ENCODE results near the gene ANKS1B.

The ANKS1B gene

DNA sequence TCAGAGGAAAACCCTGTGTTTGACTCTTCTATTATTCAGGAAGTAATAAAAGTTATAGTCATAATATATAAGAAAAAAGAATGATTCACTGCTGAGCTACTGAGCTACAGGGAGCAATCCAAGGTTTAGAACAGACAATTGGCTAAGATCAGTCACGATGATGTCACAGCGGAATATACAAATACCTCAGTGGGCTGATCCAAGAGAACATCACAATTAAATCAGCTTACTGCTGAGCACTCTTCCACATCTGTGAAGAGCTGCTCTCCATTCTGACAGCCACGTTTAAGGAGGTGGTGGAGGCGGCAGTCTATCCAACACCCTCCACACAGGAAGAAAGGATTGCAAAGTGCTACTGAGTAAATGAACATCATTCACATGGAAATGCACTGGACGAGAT lies 1068.6 kb downstream of the ANKS1B start:
- Mint-ChIP-seq H3K27ac (no peak overlapping the region), H3K4me3 (no peak overlapping the region), H3K27me3 (no peaks in the 10 kb centered on the region), H3K36me3 (no peaks in the 10 kb centered on the region), H3K4me1 (no peaks in the 10 kb centered on the region), H3K9me3 (no peaks in the 10 kb centered on the region)
- CTCF ChIA-PET: interaction anchor here (0.6 kb wide), 1 partner anchor 1372 kb away, joined by 3 read pairs; no protein-coding TSS in a partner anchor
- no peak for DNase-seq

- H3K9me3 Mint-ChIP-seq: no peaks in the 10 kb centered on the region
- DNase-seq: no peak
- no peaks in the 10 kb centered on the region for H3K36me3 Mint-ChIP-seq
- H3K4me3 Mint-ChIP-seq: no peak overlapping the region
- H3K27ac Mint-ChIP-seq: no peak overlapping the region
- CTCF ChIA-PET: no interaction called here
- no peaks in the 10 kb centered on the region for H3K4me1 Mint-ChIP-seq
- no peaks in the 10 kb centered on the region for H3K27me3 Mint-ChIP-seq
Observed at GRCh38 chr12:98912401-98912974, 1072.2 kb downstream of the ANKS1B start.

DNA sequence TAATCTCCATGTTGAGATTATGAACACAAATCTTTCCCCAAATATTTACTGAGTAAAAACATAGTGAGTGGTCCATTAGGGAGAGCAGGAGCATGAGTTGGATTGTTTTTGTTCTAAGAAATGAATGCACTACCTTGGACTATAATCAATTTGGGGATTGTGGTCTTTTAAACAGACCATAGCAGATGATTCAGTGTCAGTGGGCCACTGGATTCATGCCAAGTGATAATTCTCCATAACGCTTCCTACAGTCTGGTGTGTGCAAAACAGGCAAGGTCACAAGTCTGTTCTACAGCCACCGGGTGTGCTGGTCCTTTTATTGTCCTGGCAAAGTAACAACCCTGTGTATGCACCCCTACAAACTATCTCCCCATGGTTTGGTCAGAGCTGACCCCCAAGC lies 1073.3 kb downstream of the ANKS1B start:
- CTCF ChIA-PET: no interaction called here
- Mint-ChIP-seq H3K27ac (no peak overlapping the region), H3K36me3 (no peaks in the 10 kb centered on the region), H3K4me3 (no peak overlapping the region), H3K27me3 (no peaks in the 10 kb centered on the region), H3K9me3 (no peaks in the 10 kb centered on the region), H3K4me1 (no peaks in the 10 kb centered on the region)
- DNase-seq: no peak

GRCh38 chr12:98909746-98910145 lies 1075.0 kb downstream of the ANKS1B start:
- H3K4me3 Mint-ChIP-seq: no peak overlapping the region
- H3K4me1 Mint-ChIP-seq: no peaks in the 10 kb centered on the region
- no peak overlapping the region for H3K27ac Mint-ChIP-seq
- H3K9me3 Mint-ChIP-seq: no peaks in the 10 kb centered on the region
- no peaks in the 10 kb centered on the region for H3K36me3 Mint-ChIP-seq
- DNase-seq: no peak
- CTCF ChIA-PET: no interaction called here
- no peaks in the 10 kb centered on the region for H3K27me3 Mint-ChIP-seq

DNA sequence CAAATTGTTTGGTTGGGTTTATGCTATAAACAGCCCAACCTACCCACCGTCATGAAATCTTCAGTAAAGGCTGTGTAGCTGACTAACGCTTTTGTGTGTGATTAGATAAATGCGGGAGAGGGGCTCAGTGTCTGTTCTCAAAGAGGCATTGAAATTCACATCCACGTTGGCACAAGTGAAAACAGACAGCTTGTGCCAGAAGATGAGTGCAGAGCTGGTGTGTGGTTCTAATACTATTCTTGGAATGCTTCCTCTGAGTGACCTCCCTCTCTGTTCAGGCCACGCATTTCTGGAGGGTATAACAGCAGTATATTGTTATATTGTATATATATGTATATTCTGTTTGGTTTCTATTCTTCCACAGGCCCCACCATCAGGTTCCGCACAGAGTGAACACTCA lies 1075.9 kb downstream of the ANKS1B start:
- Mint-ChIP-seq H3K4me1 (no peaks in the 10 kb centered on the region), H3K27me3 (no peaks in the 10 kb centered on the region), H3K9me3 (no peaks in the 10 kb centered on the region), H3K4me3 (no peak overlapping the region), H3K36me3 (no peaks in the 10 kb centered on the region), H3K27ac (no peak overlapping the region)
- CTCF ChIA-PET: no interaction called here
- DNase-seq: no peak

DNA sequence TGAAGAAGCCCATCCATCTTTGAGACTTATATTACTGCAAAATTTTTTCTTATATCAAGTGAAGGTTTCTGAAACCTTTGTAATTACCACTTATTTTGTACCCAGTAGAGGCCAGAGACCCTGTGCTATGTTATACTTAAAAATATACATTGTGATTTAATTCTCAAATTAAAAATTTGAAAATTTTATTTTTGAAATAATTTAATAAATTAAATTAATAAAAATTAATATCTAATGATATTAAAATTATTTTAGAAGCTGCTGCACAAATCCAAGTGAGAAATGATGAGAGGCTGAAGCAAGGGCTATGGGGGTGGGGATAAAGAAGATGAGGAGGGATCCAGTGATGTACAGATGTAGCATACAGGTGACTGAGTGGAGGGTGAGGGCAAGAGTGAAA lies 1080.9 kb downstream of the ANKS1B start:
- Mint-ChIP-seq H3K4me3 (no peak overlapping the region), H3K4me1 (no peaks in the 10 kb centered on the region), H3K27me3 (no peaks in the 10 kb centered on the region), H3K27ac (no peak overlapping the region), H3K36me3 (no peaks in the 10 kb centered on the region), H3K9me3 (no peaks in the 10 kb centered on the region)
- no peak for DNase-seq
- CTCF ChIA-PET: no interaction called here

DNA sequence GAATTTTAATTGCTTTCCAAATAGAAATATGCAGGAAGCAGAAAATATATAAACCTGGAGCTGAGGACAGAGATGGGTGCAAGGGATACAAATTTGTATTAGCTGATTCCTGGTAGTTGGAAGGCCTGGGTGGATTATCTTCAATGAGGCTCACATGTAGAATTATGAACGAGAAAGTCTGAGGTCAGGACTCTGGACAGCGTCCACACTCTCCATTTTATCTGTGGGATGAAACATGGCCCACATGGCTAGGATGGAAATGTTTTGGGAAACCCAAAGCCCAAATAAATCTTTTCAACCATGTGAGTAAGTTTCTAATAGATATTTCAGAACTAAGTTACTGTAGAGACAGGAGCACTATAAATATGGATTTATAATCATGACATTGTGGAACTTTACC lies 1083.5 kb downstream of the ANKS1B start:
- Mint-ChIP-seq H3K4me3 (no peak overlapping the region), H3K9me3 (no peaks in the 10 kb centered on the region), H3K36me3 (no peaks in the 10 kb centered on the region), H3K27me3 (peaks cover 12% of the 10 kb centered on the region), H3K4me1 (no peaks in the 10 kb centered on the region), H3K27ac (no peak overlapping the region)
- CTCF ChIA-PET: no interaction called here
- DNase-seq: no peak

- H3K27me3 Mint-ChIP-seq: peaks cover 41% of the 10 kb centered on the region
- no peak for DNase-seq
- H3K36me3 Mint-ChIP-seq: no peaks in the 10 kb centered on the region
- no peaks in the 10 kb centered on the region for H3K9me3 Mint-ChIP-seq
- no peaks in the 10 kb centered on the region for H3K4me1 Mint-ChIP-seq
- H3K27ac Mint-ChIP-seq: no peak overlapping the region
- CTCF ChIA-PET: no interaction called here
- no peak overlapping the region for H3K4me3 Mint-ChIP-seq
Observed at GRCh38 chr12:98896938-98897337, 1087.8 kb downstream of the ANKS1B start.

GRCh38 chr12:98895086-98895651 lies 1089.6 kb downstream of the ANKS1B start:
- Mint-ChIP-seq H3K9me3 (no peaks in the 10 kb centered on the region), H3K27me3 (peaks cover 44% of the 10 kb centered on the region), H3K4me1 (no peaks in the 10 kb centered on the region), H3K36me3 (no peaks in the 10 kb centered on the region), H3K4me3 (no peak overlapping the region), H3K27ac (no peak overlapping the region)
- CTCF ChIA-PET: no interaction called here
- DNase-seq: no peak

- CTCF ChIA-PET: no interaction called here
- DNase-seq: no peak
- no peak overlapping the region for H3K4me3 Mint-ChIP-seq
- no peaks in the 10 kb centered on the region for H3K36me3 Mint-ChIP-seq
- peaks cover 44% of the 10 kb centered on the region for H3K27me3 Mint-ChIP-seq
- no peaks in the 10 kb centered on the region for H3K9me3 Mint-ChIP-seq
- H3K4me1 Mint-ChIP-seq: no peaks in the 10 kb centered on the region
- no peak overlapping the region for H3K27ac Mint-ChIP-seq
Observed at GRCh38 chr12:98894412-98895085, 1090.2 kb downstream of the ANKS1B start.

DNA sequence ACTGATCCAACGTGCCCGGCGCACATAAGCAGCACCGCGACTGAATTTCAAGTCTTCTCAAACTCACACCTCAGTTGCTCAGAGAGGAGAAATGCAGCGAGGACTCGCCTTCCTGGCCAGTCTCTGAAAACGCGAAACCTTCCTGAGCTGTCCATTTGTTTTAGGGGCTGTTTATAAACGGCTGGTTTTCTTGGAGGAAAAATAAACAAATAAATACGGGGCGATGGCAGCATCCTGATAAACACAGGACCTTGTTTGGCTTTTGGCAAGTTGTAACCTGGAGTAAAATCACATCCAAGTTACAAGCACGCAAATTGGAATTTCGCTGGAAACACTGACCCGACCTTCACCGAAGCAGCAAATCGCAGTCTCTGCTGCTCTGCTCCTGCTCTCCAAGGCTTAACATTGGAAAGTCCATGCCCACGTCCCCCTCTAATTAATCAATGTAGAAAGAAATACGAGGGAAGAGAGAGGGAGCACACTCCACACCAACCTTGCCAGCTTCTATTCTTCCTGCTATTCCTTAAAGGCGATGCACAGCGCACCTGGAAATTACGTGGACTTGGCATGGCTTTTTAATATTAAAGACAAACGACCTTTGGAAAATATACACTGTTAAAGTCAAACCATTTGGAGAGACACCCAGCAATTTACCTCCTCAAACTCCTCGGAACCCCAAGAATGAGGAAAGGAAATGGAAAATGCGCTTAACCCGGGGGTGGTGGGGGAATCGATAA lies 1090.9 kb downstream of the ANKS1B start:
- Mint-ChIP-seq H3K9me3 (no peaks in the 10 kb centered on the region), H3K4me3 (no peak overlapping the region), H3K4me1 (no peaks in the 10 kb centered on the region), H3K27me3 (peaks cover 44% of the 10 kb centered on the region), H3K36me3 (no peaks in the 10 kb centered on the region), H3K27ac (no peak overlapping the region)
- CTCF ChIA-PET: no interaction called here
- DNase-seq: no peak

- H3K27me3 Mint-ChIP-seq: peaks cover 44% of the 10 kb centered on the region
- no peaks in the 10 kb centered on the region for H3K4me1 Mint-ChIP-seq
- CTCF ChIA-PET: no interaction called here
- no peak overlapping the region for H3K27ac Mint-ChIP-seq
- no peak for DNase-seq
- H3K4me3 Mint-ChIP-seq: no peak overlapping the region
- H3K9me3 Mint-ChIP-seq: no peaks in the 10 kb centered on the region
- H3K36me3 Mint-ChIP-seq: no peaks in the 10 kb centered on the region
Observed at GRCh38 chr12:98893126-98893674, 1091.5 kb downstream of the ANKS1B start.

DNA sequence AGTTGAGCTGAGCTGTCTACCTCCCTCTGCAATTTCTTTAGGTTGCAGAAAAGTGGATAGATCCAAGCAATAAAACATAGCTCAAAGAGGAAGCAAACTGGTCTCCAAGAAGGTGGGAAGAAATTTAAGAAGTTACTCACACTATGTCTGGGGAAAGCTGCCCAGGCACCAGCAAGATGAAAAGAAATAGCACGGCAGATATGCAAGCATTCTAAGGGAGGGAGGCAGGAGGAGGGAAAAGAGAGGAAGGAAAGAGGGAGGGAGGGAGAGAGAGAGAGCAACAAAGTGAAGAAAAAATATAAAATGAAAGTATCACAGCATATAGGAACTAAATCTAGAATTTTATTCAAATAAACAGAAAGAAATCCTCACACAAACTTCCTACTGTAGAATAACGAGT lies 1099.0 kb downstream of the ANKS1B start:
- Mint-ChIP-seq H3K9me3 (no peaks in the 10 kb centered on the region), H3K36me3 (no peaks in the 10 kb centered on the region), H3K4me3 (no peak overlapping the region), H3K4me1 (no peaks in the 10 kb centered on the region), H3K27me3 (peaks cover 6% of the 10 kb centered on the region), H3K27ac (no peak overlapping the region)
- DNase-seq: no peak
- CTCF ChIA-PET: no interaction called here

DNA sequence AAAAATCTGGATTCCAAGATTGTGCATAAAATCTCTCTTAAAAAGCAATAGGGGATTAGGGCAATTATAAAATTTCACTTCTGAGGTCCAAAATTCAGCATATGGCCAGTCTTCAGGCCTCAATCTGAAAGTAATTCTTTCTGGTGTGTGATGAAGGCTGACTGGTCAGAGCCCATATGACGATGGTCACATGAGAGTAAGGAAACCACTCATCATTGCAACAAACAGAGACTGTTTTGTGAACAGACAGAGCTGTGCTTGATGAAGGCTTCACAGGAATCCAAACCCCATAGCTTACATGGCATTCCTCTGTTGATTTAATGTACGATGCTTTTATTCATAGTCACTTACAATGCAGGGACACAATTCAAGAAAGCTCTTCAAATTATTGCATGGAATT lies 1101.5 kb downstream of the ANKS1B start:
- H3K36me3 Mint-ChIP-seq: no peaks in the 10 kb centered on the region
- H3K27me3 Mint-ChIP-seq: peaks cover 3% of the 10 kb centered on the region
- no peaks in the 10 kb centered on the region for H3K4me1 Mint-ChIP-seq
- CTCF ChIA-PET: interaction anchor here (0.7 kb wide), 1 partner anchor 24 kb away, joined by 3 read pairs; no protein-coding TSS in a partner anchor
- no peak overlapping the region for H3K4me3 Mint-ChIP-seq
- DNase-seq: no peak
- H3K27ac Mint-ChIP-seq: no peak overlapping the region
- H3K9me3 Mint-ChIP-seq: no peaks in the 10 kb centered on the region

Data from activated naive CD4-positive, alpha-beta T cell treated with anti-CD3 and anti-CD28 coated beads, Interleukin-2, amount 10 ng/mL, durations not matched to agents 7 days and 5 days (primary cell).